K562 (cell line): ENCODE measurements around the gene ENTPD3.

Experiments
- CTCF ChIP-seq, 3 experiments: IDR thresholded peaks in 2 of 3; conservative IDR thresholded peaks in 1 of 3; 2 replicates each; pipeline ENCODE4 v1.5.1; 2011 to 2012; ENCODE audit warnings: low read length in 3 of 3, mild to moderate bottlenecking in 3 of 3, control low read depth in 2 of 3, improper control_type of control experiment in 1 of 3, inconsistent platforms in 1 of 3, low read depth in 1 of 3, mixed read lengths in 1 of 3, moderate library complexity in 1 of 3; ENCODE audit not compliant: insufficient read depth in 2 of 3
- FOXK2 ChIP-seq, 2 experiments: fragments of 450-650 bp; IDR thresholded peaks in 1 of 2; conservative IDR thresholded peaks in 1 of 2; 2 replicates each; pipeline ENCODE4 v1.6.1; 2016; ENCODE audit warnings: low read depth in 2 of 2, mild to moderate bottlenecking in 1 of 2
- PYGO2 ChIP-seq: fragments of 450-650 bp; IDR thresholded peaks from 2 replicates; pipeline ENCODE4 v1.6.1; 2016; ENCODE audit warnings: mild to moderate bottlenecking, missing genetic modification characterization, moderate library complexity, missing compliant biosample characterization

- no peak for TF ChIP-seq PYGO2 (tag)
- TF ChIP-seq FOXK2 (conservative IDR thresholded peaks at IDR 0.05 in 1 of 2, IDR thresholded peaks at IDR 0.05 in 1 of 2; ENCODE audit: low read depth in 2 of 2), result no peak
- no peak for TF ChIP-seq CTCF (IDR thresholded peaks at IDR 0.05 in 2 of 3, conservative IDR thresholded peaks at IDR 0.05 in 1 of 3; ENCODE audit: insufficient read depth in 2 of 3, low read depth in 1 of 3, low read length in 3 of 3)
Measured at GRCh38 chr3:40456279-40456939, 69.4 kb downstream of the ENTPD3 start.
